A549 (cell line): ENCODE results near the gene HGS. TPM values are rescaled to one million over a fixed set of nuclear protein-coding genes. Genes with fewer than 3 reads are reported as not detected.

ENCODE experiments used
- ATAC-seq, 2 experiments: fragments of 200-7000 bp in 1 of 2; fragments of >200 bp in 1 of 2; cut with Nextera tagmentation in 1 of 2; cut with Tn5 transposase in 1 of 2; 3 replicates each; pipeline versions ENCODE4 v1.8.0 to v1.9.1; 2018 to 2020; ENCODE audit warnings: mild to moderate bottlenecking in 1 of 2, moderate library complexity in 1 of 2
- CTCF ChIA-PET: fragments of 300-600 bp; sonication (Branson Sonifier 250); formaldehyde crosslinking; extraction: SDS; loops from one replicate; lab custom pipeline; 2021; ENCODE audit warnings: antibody characterized with exemption, inconsistent platforms; lab: Yijun Ruan, JAX
- POLR2A ChIA-PET: fragments of 350-600 bp; formaldehyde crosslinking; extraction: SDS; loops from one replicate; lab custom pipeline; 2021; ENCODE audit warnings: antibody characterized with exemption, inconsistent platforms; lab: Yijun Ruan, JAX
- DNase-seq, 2 experiments: peaks; one replicate each; pipeline versions ENCODE4 v3.0.0 to v3.0.0-alpha.2; 2011 to 2016; ENCODE audit warnings: low read depth in 1 of 2, low spot score in 1 of 2
- FAIRE-seq: peaks from 2 replicates; lab custom pipeline; 2011; peaks lifted over from hg19 to GRCh38; lab: Jason Lieb, UNC
- H3K27ac ChIP-seq, 2 experiments: fragments of >200 bp; sonication (Bioruptor Twin); formaldehyde crosslinking; 3 replicates each; pipeline ENCODE4 v1.5.1; 2016 to 2017
- H3K4me1 ChIP-seq: fragments of >200 bp; sonication (Bioruptor Twin); formaldehyde crosslinking; 3 replicates; pipeline ENCODE4 v1.6.1; 2016
- H3K4me2 ChIP-seq: fragments of >200 bp; sonication (Bioruptor Twin); formaldehyde crosslinking; 3 replicates; pipeline ENCODE4 v1.6.1; 2016
- H3K4me3 ChIP-seq: fragments of >200 bp; sonication (Bioruptor Twin); formaldehyde crosslinking; 3 replicates; pipeline ENCODE4 v1.5.1; 2016
- H3K9me3 ChIP-seq: fragments of >200 bp; sonication (Bioruptor Twin); formaldehyde crosslinking; 3 replicates; pipeline ENCODE4 v1.6.1; 2016
- CBX8 ChIP-seq: fragments of 200-600 bp; sonication (generic); IDR thresholded peaks from 2 replicates; pipeline ENCODE4 v1.6.1; 2016
- CHD2 ChIP-seq: fragments of 150-350 bp; IDR thresholded peaks from 2 replicates; pipeline ENCODE4 v1.6.1; 2014; ENCODE audit warnings: low read length; ENCODE audit not compliant: partially characterized antibody
- FOSL2 ChIP-seq, 2 experiments: fragments of 450-650 bp in 1 of 2; fragments of >200 bp in 1 of 2; sonication (Bioruptor Twin) in 1 of 2; formaldehyde crosslinking; IDR thresholded peaks; 2 replicates each; pipeline versions ENCODE4 v1.5.0 to v1.6.1; 2016 to 2020; ENCODE audit warnings: mild to moderate bottlenecking in 1 of 2, moderate library complexity in 1 of 2
- FOXS1 ChIP-seq: fragments of 250-450 bp; sonication (Bioruptor Pico); IDR thresholded peaks from 2 replicates; pipeline ENCODE4 v1.5.0; 2020; ENCODE audit warnings: mild to moderate bottlenecking, moderate library complexity
- HEYL ChIP-seq: fragments of 250-450 bp; sonication (Bioruptor Pico); IDR thresholded peaks from 2 replicates; pipeline ENCODE4 v1.8.0; 2021; ENCODE audit warnings: mild to moderate bottlenecking, moderate library complexity
- JUN ChIP-seq, 2 experiments: fragments of >200 bp; sonication (Bioruptor Twin); formaldehyde crosslinking; IDR thresholded peaks; 2 replicates in 1 of 2; 3 replicates in 1 of 2; pipeline ENCODE4 v1.6.1; 2016 to 2017
- JUNB ChIP-seq: fragments of >200 bp; sonication (Bioruptor Twin); formaldehyde crosslinking; IDR thresholded peaks from 2 replicates; pipeline ENCODE4 v1.6.1; 2016
- MAZ ChIP-seq: fragments of 150-350 bp; IDR thresholded peaks from 2 replicates; pipeline ENCODE4 v1.6.1; 2014; ENCODE audit warnings: antibody characterized with exemption, low read depth, low read length, borderline replicate concordance
- NPAS2 ChIP-seq: fragments of 250-450 bp; sonication (Bioruptor Pico); IDR thresholded peaks from 2 replicates; pipeline ENCODE4 v1.8.0; 2022; ENCODE audit warnings: mild to moderate bottlenecking, moderate library complexity, borderline replicate concordance
- RAD21 ChIP-seq, 2 experiments: fragments of >200 bp in 1 of 2; sonication (Bioruptor Twin) in 1 of 2; formaldehyde crosslinking in 1 of 2; IDR thresholded peaks in 1 of 2; conservative IDR thresholded peaks in 1 of 2; 2 replicates in 1 of 2; 3 replicates in 1 of 2; pipeline ENCODE4 v1.6.1; 2012 to 2018; ENCODE audit warnings: inconsistent platforms in 1 of 2
- SMC3 ChIP-seq: fragments of >200 bp; sonication (Bioruptor Twin); formaldehyde crosslinking; IDR thresholded peaks from 3 replicates; pipeline ENCODE4 v1.6.1; 2018; ENCODE audit warnings: inconsistent platforms
- ZFP36 ChIP-seq: fragments of 450-650 bp; IDR thresholded peaks from 2 replicates; pipeline ENCODE4 v1.6.1; 2014; ENCODE audit warnings: borderline replicate concordance; ENCODE audit not compliant: partially characterized antibody
- WGBS: methylation state at CpG from one replicate; pipeline ENCODE4 v1.1.6; 2017; ENCODE audit errors: missing lambda C conversion rate; 5-methylcytosine and 5-hydroxymethylcytosine counted together
- polyA plus RNA-seq, 4 experiments: library from polyadenylated mRNA; depleted of rRNA in 3 of 4; stranded (reverse); fragments of >200 nt; fragmentation: RNase III in 1 of 4; extraction: RNeasy Plus Mini Kit Qiagen cat#74134 plus additional on column Dnase treatment in 1 of 4; gene quantifications; 2 replicates in 3 of 4; 3 replicates in 1 of 4; pipeline ENCODE4 v1.2.3, GENCODE V29; 2011 to 2017
- TF ChIP-seq, protein P1 (sequence below): fragments of 150-350 bp; IDR thresholded peaks from 2 replicates; pipeline ENCODE4 v1.6.1; 2014; ENCODE audit warnings: low read depth, mild to moderate bottlenecking, low read length
- TF ChIP-seq, protein P2 (sequence below): fragments of >200 bp; sonication (Bioruptor Twin); formaldehyde crosslinking; IDR thresholded peaks from 3 replicates; pipeline ENCODE4 v1.5.1; 2016
- TF ChIP-seq, protein P3 (sequence below): fragments of >200 bp; sonication (Bioruptor Twin); formaldehyde crosslinking; IDR thresholded peaks from 2 replicates; pipeline ENCODE4 v1.6.1; 2016
- TF ChIP-seq, protein P4 (sequence below): fragments of 250-450 bp; sonication (Bioruptor Pico); IDR thresholded peaks from 2 replicates; pipeline ENCODE4 v1.5.0; 2021; ENCODE audit warnings: mild to moderate bottlenecking, moderate library complexity, borderline replicate concordance

HGS gene
- polyA plus RNA-seq, 2 of the 4 experiments (the other 2 are of a cell fraction) = 85.9 to 130 TPM

DNA sequence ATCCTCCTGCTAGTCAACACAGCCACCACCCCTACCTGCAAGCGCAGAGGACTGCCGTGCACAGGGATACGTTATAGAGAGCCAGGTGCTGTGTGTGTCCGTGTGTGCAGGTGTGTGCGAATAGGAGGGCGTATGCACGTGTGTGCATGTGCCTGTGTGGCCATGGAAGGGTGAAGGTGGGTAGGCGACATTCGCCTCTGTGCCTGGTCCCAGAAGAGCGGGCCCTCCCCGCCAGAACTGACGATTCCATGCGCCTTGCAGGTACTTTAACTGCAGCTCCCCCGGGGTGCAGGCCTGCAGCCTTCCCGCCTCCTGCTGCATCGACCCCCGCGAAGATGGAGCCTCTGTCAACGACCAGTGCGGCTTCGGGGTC lies 36.2 kb upstream of the HGS start:
- H3K4me3 ChIP-seq = no peak overlapping the region
- FAIRE-seq = no peak
- POLR2A ChIA-PET = no interaction called here
- no peak overlapping the region for H3K4me2 ChIP-seq
- peaks cover 16% of the 10 kb centered on the region for H3K4me1 ChIP-seq
- no peaks in the 10 kb centered on the region for H3K9me3 ChIP-seq
- H3K27ac ChIP-seq = no peak overlapping the region
- DNase-seq = no peak
- no peak for ATAC-seq
- WGBS = 80% methylated on average over 21 of the region's 21 CpGs
- CTCF ChIA-PET = interaction anchor here (0.7 to 2.7 kb wide), 3 partner anchors 11 to 356 kb away, joined by 3 to 11 read pairs (median 3); partner anchors contain the start of genes NPLOC4 and TSPAN10
- TF ChIP-seq CBX8 (no peak), NPAS2 (CRISPR knock-in tag) (no peak), MAZ (no peak), CHD2 (no peak), SMC3 (no peak), RAD21 (conservative IDR thresholded peaks at IDR 0.05 in 1 of 2, IDR thresholded peaks at IDR 0.05 in 1 of 2) (no peak)
- TF ChIP-seq, protein P1, sequence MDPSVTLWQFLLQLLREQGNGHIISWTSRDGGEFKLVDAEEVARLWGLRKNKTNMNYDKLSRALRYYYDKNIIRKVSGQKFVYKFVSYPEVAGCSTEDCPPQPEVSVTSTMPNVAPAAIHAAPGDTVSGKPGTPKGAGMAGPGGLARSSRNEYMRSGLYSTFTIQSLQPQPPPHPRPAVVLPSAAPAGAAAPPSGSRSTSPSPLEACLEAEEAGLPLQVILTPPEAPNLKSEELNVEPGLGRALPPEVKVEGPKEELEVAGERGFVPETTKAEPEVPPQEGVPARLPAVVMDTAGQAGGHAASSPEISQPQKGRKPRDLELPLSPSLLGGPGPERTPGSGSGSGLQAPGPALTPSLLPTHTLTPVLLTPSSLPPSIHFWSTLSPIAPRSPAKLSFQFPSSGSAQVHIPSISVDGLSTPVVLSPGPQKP = no peak

DNA sequence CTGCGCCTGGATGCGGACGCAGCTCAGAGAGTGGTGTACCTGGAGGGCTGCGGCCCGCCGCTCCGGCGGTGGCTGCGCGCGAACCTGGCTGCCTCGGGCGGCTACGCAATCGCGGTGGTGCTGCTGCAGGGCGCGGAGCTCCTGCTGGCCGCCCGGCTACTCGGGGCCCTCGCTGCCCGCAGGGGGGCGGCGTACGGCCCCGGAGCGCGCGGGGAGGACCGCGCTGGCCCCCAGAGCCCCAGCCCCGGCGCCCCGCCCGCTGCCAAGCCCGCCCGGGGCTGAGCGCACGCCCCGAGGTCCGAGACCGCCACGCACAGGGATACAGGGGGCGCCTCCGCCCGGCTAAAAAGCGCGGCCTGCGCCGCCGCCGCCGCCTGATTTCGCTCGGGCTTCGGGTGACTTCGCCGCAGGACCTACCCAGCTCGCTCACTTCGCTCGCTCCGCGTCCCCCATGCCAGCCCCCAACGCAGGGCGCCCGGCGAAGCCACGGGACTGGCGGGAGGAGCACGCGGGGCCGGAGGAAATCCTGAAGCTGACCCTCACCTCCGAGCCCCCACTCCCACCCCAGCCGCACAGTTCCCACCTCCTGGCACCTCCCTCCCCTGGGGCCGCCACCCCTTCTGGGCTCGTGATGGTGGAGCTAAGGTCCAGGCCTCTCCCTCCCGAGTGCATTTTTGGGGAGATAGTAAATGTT lies 35.7 kb upstream of the HGS start:
- WGBS = 87% methylated on average over 64 of the region's 78 CpGs
- Histone ChIP-seq H3K27ac (no peak overlapping the region), H3K4me1 (peaks cover 14% of the 10 kb centered on the region), H3K4me2 (no peak overlapping the region), H3K9me3 (no peaks in the 10 kb centered on the region), H3K4me3 (no peak overlapping the region)
- DNase-seq = no peak
- ChIA-PET POLR2A (no interaction called here), CTCF (interaction anchor here (0.7 to 2.7 kb wide), 5 partner anchors 10 to 357 kb away, joined by 3 to 11 read pairs (median 3); partner anchors contain the start of genes NPLOC4 and TSPAN10)
- TF ChIP-seq, protein P2, sequence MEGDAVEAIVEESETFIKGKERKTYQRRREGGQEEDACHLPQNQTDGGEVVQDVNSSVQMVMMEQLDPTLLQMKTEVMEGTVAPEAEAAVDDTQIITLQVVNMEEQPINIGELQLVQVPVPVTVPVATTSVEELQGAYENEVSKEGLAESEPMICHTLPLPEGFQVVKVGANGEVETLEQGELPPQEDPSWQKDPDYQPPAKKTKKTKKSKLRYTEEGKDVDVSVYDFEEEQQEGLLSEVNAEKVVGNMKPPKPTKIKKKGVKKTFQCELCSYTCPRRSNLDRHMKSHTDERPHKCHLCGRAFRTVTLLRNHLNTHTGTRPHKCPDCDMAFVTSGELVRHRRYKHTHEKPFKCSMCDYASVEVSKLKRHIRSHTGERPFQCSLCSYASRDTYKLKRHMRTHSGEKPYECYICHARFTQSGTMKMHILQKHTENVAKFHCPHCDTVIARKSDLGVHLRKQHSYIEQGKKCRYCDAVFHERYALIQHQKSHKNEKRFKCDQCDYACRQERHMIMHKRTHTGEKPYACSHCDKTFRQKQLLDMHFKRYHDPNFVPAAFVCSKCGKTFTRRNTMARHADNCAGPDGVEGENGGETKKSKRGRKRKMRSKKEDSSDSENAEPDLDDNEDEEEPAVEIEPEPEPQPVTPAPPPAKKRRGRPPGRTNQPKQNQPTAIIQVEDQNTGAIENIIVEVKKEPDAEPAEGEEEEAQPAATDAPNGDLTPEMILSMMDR = no peak
- TF ChIP-seq JUN (IDR thresholded peaks at IDR 0.05) (no peak), HEYL (no peak), FOXS1 (CRISPR knock-in tag) (no peak), FOSL2 (IDR thresholded peaks at IDR 0.05) (no peak), FOSL2 (CRISPR knock-in tag; IDR thresholded peaks at IDR 0.05) (no peak), CHD2 (no peak), JUNB (no peak), ZFP36 (no peak), CBX8 (no peak)
- TF ChIP-seq, protein P3, sequence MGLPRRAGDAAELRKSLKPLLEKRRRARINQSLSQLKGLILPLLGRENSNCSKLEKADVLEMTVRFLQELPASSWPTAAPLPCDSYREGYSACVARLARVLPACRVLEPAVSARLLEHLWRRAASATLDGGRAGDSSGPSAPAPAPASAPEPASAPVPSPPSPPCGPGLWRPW = no peak
- TF ChIP-seq, protein P1 = no peak
- TF ChIP-seq, protein P4, sequence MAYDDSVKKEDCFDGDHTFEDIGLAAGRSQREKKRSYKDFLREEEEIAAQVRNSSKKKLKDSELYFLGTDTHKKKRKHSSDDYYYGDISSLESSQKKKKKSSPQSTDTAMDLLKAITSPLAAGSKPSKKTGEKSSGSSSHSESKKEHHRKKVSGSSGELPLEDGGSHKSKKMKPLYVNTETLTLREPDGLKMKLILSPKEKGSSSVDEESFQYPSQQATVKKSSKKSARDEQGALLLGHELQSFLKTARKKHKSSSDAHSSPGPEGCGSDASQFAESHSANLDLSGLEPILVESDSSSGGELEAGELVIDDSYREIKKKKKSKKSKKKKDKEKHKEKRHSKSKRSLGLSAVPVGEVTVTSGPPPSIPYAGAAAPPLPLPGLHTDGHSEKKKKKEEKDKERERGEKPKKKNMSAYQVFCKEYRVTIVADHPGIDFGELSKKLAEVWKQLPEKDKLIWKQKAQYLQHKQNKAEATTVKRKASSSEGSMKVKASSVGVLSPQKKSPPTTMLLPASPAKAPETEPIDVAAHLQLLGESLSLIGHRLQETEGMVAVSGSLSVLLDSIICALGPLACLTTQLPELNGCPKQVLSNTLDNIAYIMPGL (CRISPR knock-in tag) = no peak
- FAIRE-seq = no peak
- ATAC-seq = no peak
